GM04503 (cell line): ENCODE measurements around the gene IGFL1.
"Not testable (repeated sequence)": the region's sequence is repeated elsewhere in the genome, so short reads cannot be mapped to it uniquely, and the experiment has no call there.

Source experiments
- DNase-seq: peaks from one replicate; pipeline ENCODE4 v3.0.0-alpha.2; 2012; ENCODE audit warnings: low read depth

Gene IGFL1

DNA sequence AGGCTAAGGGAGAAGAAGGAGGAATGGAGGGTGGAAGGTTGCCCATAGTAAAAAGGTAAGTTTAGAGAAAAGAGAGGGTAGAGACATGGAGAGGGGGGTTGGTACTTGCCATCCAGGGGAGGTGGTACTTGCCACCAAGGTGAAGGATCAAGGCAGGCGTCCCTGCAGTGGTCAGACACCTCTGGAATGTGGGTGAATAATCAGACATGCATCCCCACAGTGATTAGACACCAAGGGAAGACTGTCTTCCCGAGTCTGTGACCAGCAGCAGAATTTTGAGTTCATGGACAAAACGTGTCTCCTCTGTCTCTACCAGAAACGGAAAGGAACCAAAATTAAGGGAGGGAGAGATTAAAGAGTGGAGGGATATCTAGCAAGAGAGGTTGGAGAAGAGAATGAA is 27.1 kb upstream of the IGFL1 start:
- no peak for DNase-seq

DNA sequence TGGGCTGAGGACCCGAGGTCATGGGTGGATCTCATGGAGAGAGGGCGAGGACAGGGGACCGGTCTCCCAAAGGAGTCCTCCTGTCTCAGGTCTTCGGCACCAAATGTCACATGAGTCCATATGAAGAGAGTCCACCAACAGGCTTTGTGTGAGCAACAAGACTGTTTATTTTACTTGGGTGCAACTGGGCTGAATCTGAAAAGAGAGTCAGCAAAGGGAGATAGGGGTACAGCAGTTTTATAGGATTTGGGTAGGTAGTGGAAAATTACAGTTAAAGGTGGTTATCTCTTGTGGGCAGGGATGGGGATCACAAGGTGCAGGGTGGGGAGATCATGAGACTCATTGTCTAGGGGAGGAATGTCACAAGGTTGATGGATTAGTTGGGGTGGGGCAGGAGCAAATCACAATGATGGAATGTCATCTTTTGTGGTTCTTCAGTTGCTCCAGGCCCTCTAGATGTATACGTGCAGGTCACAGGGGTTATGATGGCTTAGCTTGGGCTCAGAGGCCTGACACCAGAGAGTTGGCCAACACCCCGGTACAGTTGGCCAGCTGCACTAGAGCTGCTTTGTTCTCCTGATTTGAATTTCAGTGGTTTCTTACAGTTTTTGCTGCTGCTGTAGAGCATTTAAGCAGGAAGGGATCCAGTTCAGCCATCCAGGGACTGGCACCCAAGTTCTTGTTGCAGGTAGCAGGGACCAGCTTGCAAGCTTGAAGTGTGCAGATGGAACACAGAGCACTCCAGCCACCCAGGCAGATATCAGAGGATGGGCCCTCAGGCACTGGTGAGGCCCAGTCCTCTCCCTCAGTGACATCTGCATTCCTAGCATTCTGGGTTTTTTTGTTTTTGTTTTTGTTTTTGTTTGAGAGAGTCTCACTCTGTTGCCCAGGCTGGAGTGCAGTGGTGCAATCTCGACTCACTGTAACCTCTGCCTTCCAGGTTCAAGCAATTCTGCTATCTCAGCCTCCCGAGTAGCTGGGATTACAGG is 26.4 kb upstream of the IGFL1 start:
- no peak for DNase-seq

DNA sequence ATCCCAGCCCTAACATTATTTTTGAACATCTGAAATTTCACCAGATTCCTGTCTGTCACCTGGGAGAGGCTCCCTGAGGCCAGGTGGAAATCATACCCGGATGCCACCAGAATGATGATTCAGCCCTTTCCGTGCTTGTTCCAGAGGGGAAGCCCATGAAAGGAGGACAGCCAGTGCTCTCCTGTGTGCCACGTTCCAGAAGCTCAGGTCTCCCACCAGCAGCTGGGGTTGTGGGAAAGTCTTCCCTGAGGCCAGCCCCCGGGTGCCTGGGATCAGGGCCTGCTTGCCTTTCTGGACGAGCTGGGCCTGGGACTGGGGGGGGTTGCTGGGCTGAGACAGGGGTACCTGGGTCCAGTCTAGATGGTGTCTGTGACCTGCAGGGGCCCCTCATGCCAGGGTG is 25.5 kb upstream of the IGFL1 start:
- DNase-seq, result no peak

DNA sequence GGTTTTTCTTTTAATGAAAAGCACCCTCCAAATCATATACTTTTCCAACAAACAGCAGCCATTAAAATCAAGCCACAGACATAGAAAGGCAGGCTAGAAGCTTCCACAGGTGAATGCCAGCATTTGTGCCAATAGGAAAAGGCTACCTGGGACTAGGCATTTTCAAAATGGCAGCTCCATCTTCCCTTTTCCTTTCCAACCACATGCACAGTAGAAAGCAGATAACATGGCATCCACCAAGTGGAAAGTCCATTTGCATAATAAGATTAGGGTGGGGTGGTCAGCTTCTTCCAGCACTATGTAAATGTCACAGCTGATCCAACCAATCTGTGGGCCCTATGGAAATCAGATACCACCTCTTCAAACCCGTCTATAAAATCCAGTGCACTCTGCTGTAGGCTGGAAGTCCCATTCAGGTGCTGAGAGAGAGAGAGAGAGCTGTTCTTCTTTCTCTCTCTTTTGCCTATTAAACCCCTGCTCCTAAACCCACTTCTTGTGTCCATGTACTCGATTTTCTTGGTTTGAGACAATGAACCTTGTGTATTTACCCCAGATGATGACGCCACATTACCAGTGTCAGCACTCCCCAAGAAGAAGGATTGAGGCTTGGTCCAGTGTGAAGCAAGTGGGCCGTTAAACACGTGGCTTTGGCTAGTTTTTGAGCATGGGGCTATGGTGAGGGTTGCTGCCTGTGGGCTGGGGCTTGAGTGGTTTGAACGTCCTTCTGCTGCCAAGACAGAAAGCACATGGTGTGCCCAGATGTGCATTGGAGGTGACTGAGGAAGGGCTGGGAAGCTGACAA is 24.2 kb upstream of the IGFL1 start:
- no peak for DNase-seq

DNA sequence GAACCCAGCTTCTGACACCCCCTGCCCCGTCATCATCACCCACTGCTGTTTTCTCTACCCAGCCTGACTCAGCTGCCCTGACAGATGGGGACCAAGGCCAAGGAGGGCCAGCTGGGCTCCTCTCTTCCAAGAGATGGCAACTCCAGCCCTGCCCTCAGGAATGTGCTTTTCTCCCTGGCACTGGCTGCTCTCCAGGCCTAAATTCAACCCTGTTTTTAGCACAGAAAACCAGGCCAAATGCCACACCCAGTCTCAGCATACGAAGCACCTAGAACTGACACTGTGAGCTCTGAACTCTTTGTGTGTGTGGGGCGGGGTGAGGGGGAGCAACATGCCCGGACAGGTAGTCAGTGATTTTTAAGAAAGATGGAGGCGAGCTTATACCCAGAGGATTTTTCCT is 23.4 kb upstream of the IGFL1 start:
- no peak for DNase-seq

DNA sequence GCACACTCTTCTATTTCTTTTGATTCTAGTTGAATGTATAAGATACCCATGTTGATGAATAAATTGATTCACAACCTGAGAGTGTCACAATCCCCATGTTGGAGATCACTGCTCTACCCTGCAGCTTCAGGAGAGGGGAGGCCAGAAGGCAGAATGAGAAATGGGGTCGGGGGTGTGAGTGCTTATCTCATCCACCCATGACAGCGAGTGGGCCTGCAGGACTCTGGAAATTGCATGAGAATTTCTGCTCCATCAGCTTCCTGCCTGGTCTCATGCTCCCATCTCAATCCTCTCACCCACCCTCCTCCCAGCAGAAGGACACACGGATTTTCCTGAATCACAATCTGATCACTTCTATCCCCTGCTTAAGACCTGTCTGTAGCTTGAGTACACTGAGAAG is 22.9 kb upstream of the IGFL1 start:
- no peak for DNase-seq

DNA sequence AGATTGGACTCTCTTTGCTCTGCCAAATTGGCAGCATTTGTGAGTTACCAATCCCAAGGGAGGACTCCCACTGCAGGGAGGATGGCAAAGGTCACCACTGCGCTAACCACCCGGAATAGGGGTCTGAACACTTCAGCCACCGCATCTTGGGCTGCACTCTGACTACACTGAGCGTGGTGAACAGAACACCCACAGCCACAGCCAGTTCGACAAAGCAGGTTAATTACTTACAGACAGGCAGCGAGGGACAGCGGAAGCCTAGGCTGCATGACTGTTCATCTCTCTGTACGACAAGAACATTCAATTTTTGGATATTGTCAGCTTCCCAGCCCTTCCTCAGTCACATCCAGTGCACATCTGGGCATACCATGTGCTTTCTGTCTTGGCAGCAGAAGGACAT is 21.7 kb upstream of the IGFL1 start:
- not testable (repeated sequence) for DNase-seq

DNA sequence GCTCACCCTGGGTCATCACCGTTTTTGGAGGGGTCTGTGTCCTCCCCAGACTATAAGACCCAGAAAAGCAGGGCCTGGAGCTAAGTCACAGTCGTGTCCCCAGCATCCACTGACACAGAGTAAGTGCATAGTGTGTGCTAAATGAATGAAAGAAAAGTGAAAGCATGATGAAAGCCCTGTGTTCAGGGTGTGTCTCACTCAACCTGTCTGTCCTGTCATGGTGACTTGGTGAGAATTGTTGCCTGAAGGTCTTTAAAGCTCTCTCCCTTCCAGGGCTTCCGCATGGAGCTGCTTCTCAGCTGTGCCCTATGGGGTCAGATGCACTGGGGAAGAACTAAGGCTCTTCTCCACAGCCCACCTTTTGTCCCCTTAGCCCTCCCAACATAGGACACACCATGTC is 20.5 kb upstream of the IGFL1 start:
- no peak for DNase-seq

DNA sequence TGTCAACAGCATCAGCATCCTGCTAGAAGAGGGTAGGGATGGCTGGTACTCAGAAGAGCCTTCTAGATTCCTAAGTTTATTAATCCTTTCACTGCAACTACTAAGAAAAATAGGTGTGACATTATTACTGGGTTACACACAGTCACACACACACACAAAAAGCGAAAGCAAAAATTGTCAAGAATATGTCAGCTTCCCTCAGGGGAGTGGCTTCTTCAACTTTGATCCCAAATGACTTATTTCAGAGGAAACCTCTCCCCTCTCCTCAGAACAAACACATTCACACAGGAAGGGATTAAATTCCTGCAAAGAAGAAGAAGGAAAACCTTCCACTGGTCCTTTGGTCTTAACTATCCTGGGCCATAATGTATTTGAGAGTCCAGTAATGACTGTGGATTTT is 20.1 kb upstream of the IGFL1 start:
- no peak for DNase-seq

DNA sequence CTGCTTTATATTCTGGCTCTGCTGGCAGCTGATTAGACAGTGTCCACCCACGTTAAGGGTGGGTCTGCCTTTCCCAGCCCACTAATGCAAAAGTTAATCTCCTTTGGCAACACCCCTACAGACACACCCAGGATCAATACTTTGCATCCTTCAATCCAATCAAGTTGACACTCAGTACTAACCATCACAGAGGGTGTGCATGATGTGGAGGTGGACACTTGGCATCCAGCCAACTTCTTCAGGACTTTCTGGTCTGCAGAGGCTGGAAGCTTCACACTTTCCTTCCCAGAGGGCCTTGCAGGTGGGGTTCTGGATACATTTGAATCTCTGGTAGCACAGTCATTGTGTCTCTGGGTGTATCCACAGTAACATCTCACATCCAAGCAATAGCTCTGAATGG is 18.9 kb upstream of the IGFL1 start:
- no peak for DNase-seq

DNA sequence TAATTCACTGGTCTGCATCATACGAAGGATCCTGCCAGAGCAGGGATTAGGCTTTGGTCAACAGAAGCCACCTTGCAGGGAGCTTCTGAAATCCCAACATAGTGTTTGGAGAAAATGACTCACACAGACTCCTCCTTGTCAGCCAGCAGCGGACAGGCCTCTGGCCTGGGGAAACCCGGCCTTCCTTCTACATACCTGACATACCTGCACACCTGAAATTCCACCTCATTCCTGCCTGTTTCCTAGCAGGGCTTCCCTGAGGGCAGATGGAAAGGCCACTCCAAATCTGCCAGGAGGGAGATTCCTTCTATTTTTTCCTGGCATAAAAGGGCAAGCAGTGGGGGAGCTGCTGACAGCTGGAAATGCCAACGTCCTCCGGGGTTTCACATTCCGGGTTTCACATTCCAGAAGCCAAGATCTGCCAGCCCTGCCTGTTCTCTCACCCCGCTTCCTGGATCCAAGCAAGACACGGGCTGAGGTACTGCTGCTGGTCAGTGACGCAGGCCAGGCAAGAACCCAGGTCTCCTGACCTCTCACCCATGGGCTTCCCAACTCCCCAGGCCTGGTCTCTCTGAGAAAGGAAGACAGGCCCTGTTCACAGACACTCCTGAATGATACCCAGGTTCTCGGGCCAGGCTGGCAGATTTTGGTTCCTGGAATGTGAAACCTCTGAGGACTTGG is 18.2 kb upstream of the IGFL1 start:
- DNase-seq, result no peak

DNA sequence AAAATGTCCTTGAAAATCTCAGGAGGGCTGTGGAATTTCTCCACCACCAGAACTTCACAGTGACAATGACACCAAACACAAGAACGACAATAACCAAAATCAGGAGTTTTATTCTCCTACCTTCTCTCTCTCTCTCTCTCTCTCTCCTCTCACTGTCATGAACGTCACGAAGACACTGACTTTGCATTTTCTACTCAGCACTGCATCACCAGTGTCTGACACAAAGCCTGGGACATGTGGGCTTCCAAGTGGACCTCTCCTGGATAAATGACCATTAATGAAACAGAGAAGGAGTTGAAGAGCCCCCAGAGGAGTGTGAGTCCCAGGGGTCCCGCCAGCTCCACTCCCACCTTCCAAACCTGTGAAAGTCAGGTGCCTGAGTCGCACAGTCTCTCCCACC is 16.9 kb upstream of the IGFL1 start:
- not testable (repeated sequence) for DNase-seq

DNA sequence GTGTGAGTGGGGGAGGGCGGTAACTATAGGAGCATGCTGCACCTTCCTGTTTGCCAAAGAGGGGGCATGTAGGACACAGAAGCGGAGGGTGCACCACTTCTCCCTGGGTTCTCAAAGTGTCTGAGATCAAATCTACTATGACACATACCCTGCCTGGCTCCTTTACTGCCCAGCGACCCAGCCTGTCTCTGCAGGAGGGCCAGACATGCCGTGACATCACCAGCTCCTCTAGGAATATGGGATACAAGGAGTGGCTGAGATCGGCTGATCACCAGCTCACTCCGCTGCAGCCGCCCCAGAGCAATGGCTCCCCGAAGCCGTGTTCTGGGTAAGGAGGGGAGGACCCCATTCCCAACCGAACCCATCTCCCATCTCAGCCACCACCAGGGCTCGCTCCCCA is 16.4 kb upstream of the IGFL1 start:
- DNase-seq, result no peak

DNA sequence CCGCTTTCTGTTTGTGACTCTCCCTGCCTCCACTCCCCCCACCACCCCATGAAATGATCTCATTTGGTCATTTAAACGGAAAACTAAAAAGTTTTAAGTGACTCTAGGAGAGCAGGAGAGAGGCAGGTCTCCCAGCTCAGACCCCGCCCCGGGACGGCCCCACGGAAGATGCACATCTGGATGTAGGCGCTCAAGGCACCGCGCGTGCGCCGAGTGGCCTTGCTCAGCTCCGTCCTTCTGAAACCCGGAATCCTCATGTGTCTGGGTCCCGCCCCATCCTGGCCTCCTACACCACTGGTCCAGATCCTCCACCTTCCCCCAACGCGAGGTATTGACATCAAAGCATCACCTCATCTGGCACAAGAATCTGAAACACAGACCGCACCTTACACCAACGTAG is 15.7 kb upstream of the IGFL1 start:
- no peak for DNase-seq

DNA sequence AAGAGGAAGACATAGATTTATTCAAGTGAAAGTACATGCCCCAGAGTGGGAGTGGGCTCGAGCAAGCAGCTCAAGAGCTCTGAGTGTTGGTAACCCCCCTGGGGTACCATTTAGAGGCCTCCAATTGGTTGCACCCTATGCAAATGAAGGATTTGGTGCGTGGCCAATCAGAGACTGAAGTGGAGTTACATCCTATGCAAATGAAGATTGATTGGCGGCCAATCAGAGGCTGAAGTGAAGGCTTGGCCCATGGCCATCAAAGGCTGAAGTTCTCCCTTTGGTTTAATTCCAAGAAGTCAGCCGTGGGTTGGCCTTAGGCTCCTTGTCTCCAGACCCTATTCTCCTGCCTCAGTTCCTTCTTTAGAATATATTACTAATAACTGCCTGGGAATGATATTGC is 12.9 kb upstream of the IGFL1 start:
- no peak for DNase-seq

DNA sequence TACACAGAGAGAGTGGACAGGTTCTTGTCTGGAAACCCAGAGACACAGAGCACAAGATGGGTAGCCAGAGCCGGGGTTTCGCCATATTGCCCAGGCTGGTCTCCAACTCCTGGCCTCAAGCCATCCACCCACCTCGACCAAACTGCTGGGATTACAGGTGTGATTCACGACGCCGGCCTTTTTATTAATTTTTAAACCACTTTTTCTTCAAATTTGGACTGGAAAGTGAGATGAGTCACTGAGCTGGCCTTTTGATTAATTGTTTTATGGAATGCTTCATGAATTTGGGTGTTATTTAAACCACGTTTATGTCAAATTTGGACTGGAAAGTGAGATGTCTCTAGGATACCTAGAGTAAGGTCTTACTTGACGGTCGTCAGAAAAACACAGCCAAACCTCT is 12.1 kb upstream of the IGFL1 start:
- DNase-seq, result no peak

DNA sequence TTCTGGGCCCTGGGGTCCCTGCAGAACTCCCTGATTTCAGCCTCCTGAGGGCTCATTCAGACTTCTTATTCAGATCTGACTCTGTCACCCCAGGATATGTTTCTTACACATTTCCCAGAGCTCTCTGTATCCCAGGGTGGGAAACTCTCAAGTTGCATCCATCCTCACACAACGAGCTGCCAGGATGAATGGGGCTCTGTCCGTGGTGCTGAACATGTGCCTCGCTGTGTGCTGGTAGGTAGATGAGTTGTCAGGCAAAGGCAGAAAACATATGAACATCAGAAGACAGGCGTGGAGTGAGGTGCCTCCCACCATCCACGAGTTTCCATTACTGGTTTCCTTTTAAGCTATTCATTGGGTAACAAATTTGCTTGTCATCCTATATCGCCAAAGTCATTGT is 11.4 kb upstream of the IGFL1 start:
- DNase-seq, result no peak

DNA sequence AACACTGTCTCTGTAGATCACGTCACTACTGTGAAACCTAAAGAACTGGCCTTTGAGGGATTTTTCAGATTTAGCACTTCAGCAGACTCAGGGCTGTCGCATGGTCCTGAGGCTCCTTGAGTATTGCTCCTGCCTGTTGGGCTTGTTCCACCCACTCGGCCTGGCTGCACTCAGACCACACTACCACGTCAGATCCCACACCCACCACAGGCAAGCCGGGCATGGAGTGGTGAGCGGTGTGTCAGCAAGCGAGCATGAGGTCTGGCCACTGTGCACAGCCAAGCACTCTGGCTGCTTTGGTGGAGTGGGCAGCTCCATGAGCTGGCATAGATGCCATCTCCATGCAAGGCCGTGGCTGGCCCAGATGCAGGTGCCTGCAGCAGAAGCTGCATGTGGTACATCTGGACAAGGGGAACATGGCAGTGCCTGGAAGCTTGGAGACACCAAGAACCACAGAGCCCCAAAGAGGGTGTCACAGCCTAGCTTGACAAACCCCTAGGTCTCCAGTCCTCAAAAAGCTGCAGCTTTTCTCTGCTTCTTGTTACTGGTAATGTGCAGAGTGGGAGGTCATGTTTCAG is 9.4 kb upstream of the IGFL1 start:
- no peak for DNase-seq

DNA sequence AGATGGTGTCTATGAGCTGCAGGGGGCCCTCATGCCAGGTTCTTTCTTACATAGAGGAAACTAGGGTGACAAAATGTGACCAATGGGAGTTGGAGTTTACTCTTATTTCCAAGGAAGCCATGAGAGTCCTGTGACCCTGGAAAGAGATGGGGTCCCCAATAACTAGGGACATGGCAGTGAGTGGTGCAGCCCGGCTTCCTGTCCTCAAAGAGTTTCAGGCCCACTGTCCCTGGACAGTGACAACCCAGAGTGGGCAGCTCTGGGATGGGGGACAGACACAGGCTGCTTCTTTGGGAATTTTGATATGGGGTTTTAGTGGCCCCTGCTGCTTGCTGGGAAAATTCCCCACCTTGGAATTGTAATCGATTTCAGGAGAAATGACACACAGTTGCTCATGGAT is 8.4 kb upstream of the IGFL1 start:
- no peak for DNase-seq

DNA sequence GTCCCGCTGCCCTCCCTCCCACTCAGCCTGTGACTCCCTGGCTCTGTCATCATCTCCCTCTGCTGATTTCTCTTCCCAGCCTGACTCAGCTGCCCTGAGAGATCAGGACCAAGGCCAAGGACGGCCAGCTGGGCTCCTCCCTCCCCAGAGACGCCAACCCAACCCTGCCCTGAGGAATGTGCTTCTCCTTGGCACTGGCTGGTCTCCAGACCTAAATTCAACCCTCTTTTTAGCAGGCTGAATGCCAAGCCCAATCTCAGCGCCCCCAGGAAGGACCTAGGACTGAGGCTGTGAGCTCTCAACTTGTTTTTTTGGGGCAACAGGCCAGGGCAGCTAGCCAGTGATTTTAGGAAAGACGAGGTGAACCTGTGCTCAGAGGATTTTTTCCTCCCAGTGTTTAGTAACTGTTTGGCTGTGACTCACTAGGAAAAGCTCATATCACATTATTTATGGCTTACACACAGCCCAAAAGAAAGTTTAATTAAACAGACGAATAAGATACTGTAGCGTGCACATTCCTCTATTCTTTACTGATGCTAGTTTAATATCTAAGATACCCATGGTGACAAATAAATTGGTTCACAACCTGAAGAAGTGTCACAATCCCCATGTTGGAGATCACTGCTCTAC is 7.4 kb upstream of the IGFL1 start:
- peak; percentile 24 for DNase-seq

DNA sequence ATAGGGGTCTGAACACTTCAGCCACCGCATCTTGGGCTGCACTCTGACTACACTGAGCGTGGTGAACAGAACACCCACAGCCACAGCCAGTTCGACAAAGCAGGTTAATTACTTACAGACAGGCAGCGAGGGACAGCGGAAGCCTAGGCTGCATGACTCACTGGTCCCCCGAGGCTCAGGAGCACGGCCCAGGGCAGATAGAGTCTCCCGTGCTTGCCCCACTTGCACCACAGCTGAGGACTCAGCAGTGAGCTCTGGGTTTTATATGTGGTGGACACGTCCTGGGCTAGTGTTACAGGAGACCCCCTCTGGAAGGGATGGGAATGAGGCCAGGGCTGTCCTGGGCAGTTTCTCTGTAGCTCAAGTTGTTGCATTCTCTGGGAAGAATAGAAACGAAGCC is 5.8 kb upstream of the IGFL1 start:
- not testable (repeated sequence) for DNase-seq

DNA sequence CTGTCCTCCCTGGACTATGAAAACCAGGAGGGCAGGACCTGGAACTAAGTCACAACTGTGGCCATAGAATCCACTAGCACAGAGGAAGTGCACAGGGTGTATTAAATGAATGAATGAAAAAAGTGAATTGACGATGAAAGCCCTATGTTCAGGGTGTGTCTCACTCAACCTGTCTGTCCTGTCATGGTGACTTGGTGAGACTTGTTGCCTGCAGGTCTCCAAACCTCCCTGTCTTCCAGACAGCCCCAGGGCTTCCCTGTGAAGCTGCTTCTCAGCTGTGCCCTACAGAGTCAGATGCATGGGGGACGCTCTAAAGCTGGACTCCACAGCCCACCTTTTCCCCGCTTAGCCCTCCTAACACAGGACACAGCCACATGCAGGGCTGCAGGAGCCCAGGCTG is 4.8 kb upstream of the IGFL1 start:
- no peak for DNase-seq
